Subcutaneous adipose tissue (tissue), 4 donors: ENCODE results near the gene ZNF485. TPM values are rescaled to one million over a fixed set of nuclear protein-coding genes. Genes with fewer than 3 reads are reported as not detected.

Experiments
- CTCF ChIP-seq: fragments of 450-650 bp; IDR thresholded peaks from one replicate; pipeline ENCODE4 v1.5.1; 2016; ENCODE audit warnings: low read depth, mild to moderate bottlenecking, control low read depth, antibody characterized with exemption, moderate library complexity
- total RNA-seq, 4 donors: library from RNA; depleted of rRNA; stranded (reverse); fragments of >200 nt; gene quantifications; one replicate each; pipeline ENCODE4 v1.1.0, GENCODE V29; 2016

The ZNF485 gene
- total RNA-seq, 4 donors from 2014 or later = 2.9 to 6.5 (median 3.3) TPM

GRCh38 chr10:43640603-43641002 is 34.4 kb downstream of the ZNF485 start:
- TF ChIP-seq CTCF = no peak

DNA sequence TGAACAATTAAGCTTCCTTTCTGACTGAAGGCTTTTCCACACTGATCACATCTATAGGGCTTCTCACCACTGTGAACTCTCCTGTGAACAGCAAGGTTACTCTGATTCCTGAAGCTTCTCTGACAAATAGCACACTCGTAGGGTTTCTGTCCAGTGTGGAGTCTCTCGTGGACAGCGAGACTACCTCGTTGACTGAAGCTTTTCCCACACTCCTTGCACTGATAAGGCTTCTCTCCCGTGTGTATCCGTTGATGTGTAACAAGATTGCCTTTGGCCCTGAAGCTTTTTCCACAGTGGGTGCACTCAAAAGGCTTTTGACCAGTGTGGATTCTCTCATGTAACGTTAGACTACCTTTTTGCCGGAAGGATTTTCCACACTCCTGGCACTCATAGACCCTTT is 38.0 kb downstream of the ZNF485 start:
- no peak for TF ChIP-seq CTCF

GRCh38 chr10:43645866-43646265 is 39.6 kb downstream of the ZNF485 start:
- no peak for TF ChIP-seq CTCF

DNA sequence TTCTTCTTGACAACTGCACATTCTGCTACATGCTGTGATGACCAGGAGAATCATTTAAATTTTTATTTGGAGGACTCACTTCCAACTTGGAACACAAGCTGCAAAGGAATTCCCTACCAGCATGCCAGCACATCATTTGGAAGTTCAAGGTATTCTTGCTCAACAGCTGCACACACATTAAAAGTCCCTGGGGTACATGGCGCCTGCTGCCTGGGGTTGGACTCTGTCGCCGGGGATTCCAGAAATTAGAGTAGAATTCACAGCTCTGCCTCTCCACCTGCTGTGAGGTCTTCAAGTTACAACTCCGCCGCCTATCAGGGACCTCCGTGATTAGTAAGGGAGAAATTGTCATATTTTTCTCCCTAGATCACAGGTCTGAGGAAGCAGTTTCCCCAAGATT is 41.3 kb downstream of the ZNF485 start:
- no peak for TF ChIP-seq CTCF

- no peak for TF ChIP-seq CTCF
Measured at GRCh38 chr10:43648095-43648397, 41.8 kb downstream of the ZNF485 start.

DNA sequence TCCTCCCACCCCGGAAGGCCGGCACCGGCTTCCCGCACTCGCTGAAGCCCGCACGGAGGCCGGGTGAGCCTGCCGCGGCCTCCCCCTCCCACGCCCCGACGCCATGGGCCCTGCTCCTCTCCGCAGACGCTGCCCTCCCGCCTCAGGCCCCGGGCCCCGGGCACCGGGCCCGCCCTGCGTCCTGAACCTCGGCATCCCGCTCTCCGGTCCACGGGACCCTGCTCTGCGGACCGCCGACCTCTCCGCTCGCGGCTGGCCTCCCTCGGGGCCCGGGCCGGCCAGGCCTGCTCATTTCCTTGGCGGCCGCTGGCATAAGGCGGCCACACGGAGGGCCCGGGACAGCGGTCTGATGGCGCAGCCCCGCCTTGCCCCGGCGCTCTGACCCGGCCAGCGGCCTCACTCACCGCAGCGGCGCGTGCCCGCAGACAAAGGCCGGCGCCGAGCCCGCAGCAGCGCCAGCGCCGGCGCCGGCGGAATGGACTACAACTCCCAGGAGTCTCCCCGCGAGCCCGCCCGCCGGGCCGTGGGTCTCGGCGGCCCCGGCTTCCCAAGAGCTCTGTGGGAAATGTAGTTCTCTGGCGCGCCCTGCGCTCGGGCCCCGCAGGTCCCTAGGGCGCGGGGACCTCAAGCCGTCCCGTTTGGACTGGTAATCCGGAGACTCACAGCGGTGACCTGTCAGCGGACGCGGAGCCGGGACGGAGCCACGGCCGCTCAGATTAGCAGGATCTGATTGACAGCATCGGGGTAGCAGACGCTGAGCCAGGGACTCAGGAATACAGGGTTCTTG is 42.4 kb downstream of the ZNF485 start, which contains the start of gene ZNF32:
Gene ZNF32 (minus strand): TSS at position 484 of the 787 bp plus-strand sequence. CDS start 2,748 bp downstream, outside the sequence.
- TF ChIP-seq CTCF = no peak

DNA sequence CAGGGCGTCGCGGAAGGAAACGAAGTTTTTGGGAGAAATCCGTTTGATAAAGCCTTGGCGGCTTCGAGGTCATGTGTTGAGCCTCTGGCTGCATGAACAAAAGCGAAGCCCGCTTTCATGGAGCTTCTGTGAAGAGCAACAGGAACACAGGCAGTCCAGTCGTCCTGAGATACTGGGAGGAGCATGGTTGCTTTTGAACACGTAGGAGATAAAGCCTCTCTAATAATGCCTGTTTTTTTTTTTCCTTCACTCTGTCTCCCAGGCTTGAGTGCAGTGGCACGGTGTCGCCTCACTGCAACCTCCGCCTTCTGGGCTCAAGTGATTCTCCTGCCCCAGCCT is 42.9 kb downstream of the ZNF485 start:
- TF ChIP-seq CTCF = no peak
